HG02938 (cell line): ENCODE measurements around the gene CDC42SE1.

ENCODE experiments used
- ATAC-seq: cut with Tn5 transposase; IDR thresholded peaks from one replicate; pipeline ENCODE4 v1.9.1; 2021; ENCODE audit warnings: mild to moderate bottlenecking, moderate library complexity; ENCODE audit not compliant: unreplicated experiment

The CDC42SE1 gene

DNA sequence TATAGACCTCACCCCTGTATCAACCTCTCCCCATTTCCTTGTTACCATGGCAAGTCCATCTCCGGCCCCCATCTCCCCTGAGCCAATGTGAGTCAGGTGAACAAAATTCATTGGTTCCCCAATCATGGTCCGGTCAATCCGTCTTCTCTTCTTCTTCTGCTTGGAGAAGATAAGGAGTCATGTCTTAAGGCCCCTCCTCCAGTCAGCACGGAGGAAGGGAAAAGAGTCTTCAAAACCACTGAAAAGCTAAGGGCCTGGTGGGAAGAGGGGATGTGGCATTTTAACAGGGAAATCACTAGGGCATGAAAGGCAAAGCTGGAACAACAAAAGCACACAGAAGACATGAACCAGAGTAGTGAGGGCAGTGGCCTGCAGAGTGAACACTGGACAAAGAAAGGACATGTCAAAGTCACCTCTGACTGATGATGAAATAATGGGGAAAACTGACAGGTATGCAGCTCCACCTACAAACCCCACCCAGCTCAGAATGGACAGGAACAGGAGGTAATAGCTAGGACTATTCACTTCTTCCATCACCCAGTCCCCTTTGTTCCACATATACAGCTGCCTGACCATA lies 4.4 kb downstream of the CDC42SE1 start:
- ATAC-seq = no peak

DNA sequence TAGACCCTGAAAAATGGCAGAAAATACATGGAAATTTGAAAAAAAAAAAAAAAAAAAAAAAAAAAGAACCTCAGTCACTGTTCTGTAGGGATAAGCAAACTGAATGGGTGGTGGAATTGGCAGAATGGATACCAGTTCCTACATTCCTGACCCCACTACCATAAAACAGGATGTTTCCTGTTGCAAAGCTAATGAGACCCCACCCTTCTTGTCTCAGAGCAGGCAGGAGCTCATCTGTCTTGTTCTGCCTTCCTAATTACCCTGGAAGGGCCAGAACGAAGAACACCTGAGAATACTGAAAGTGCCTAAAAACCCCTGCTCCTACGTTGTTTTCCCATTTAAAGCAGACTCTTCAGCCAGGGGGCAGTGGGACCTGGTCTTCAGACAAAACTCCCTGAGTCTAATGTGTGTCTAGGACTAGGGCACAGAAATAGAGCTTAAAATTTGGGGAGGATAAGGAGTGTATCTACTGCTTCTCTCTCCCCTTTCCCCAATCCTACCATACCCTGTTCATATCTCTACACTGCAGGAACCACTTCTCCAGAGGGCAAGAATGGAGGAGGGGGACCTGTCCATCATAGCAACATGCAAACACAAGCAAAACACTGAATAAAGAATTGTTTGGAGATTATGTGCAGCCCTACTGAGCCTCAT lies 7.9 kb downstream of the CDC42SE1 start:
- ATAC-seq = no peak

DNA sequence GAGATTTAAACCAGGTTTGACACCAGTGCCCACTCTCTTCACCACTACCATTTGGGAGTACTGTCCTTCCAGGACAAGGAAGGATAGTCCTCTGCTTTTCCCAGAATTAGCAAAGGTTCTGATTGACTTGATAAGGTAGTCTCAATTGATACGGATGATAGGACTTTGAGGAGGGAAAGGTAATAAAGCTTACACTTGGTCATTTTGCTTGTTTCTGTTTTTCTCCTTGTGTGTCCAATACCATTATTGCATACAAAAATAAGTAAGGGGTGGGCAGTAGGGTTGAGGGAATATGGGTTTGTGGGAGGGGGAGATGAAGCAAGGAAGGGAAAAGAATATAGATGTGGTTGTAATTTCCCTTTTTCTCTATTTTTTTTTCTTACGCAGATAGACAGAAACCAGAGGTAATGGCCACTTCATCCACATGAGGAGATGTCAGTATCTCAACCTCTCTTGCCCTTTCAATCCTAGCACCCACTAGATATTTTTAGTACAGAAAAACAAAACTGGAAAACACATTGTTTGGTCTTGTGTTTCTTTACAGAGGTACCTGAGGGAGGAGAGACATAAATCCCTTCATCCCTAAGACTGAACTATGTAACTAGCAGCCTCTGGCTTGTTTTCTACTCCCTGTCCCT lies 9.3 kb downstream of the CDC42SE1 start:
- no peak for ATAC-seq

DNA sequence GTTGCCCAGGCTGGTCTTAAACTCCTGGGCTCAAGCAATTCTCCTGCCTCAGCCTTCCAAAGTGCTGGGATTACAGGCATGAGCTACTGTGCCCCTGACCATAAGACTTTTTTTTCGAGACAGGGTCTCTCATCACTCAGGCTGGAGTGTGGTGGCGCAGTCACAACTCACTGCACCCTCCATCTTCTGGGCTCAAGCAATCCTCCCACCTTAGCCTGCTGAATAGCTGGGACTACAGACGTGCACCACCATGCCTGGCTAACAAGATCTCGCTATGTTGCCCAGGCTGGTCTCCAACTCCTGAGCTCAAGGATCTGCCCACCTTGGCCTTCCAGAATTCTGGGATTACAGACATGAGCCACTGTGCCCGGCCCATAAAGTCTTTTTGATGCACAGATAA lies 10.0 kb downstream of the CDC42SE1 start:
- ATAC-seq = no peak

DNA sequence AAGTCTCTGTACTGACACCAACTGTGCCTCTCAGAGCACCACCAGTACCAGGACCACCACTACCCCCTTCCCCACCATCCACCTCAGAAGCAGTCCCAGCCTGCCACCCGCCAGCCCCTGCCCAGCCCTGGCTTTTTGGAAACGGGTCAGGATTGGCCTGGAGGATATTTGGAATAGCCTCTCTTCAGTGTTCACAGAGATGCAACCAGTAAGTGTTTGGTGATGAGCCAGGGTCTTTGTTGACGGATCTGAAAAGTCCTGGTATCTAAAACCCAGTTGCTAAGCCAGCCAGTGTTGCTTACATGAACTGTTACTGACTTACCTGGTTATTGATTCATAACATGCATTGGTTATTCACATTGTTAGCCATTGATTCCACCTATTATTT lies 10.8 kb downstream of the CDC42SE1 start:
- ATAC-seq = no peak

DNA sequence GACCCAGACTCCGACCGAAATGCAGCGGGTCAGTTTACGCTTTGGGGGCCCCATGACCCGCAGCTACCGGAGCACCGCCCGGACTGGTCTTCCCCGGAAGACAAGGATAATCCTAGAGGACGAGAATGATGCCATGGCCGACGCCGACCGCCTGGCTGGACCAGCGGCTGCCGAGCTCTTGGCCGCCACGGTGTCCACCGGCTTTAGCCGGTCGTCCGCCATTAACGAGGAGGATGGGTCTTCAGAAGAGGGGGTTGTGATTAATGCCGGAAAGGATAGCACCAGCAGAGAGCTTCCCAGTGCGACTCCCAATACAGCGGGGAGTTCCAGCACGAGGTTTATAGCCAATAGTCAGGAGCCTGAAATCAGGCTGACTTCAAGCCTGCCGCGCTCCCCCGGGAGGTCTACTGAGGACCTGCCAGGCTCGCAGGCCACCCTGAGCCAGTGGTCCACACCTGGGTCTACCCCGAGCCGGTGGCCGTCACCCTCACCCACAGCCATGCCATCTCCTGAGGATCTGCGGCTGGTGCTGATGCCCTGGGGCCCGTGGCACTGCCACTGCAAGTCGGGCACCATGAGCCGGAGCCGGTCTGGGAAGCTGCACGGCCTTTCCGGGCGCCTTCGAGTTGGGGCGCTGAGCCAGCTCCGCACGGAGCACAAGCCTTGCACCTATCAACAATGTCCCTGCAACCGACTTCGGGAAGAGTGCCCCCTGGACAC lies 11.3 kb downstream of the CDC42SE1 start:
- peak; percentile 56 for ATAC-seq

DNA sequence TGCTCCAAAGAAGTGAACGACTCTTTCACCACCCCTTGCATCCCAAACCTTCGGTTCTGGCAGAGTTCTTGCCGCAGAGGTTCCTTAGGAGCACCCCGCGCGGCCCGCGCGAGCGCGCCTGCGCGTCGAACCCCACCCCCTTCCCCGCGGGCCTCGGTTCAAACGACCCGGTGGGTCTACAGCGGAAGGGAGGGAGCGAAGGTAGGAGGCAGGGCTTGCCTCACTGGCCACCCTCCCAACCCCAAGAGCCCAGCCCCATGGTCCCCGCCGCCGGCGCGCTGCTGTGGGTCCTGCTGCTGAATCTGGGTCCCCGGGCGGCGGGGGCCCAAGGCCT lies 11.9 kb downstream of the CDC42SE1 start, which contains the start of gene C1orf56:
TSS of gene C1orf56 (plus strand) at position 161 of the 334 bp plus-strand sequence. CDS start at position 258, 97 bp downstream.
- no peak for ATAC-seq

DNA sequence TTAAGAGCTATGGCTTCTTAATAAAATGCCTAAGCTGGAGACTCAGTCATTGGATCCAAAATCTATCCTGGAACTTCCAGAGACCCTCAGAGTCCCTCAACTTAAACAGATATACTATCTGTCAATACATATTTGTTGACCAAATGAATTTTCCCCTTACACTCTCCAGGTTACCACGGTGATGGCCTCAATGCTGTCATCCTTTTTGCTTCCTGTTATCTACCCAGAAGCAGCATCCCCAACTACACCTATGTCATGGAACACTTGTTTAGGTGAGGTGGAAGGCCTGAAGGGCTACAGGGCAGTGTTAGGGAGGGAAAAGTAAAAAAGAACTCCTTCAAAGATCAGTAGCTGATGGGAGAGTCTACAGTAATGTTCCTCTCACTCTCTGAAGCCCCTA lies 16.3 kb downstream of the CDC42SE1 start:
- no peak for ATAC-seq

DNA sequence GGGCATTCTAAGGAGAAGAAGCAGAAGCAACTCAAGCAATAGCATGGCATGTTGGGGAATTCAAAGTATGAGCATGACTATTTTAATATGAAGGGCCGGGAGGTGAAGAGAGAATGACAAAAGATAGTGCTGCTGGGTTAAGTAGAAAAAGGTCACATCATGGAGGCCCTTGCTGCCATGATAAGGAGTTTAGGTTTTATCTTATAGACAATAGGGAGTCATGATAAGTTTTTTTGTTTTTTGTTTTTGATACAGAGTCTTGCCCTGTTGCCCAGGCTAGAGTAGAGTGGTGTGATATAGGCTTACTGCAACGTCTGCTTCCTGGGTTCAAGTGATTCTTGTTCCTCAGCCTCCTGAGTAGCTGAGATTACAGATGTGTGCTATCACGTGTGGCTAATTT lies 19.9 kb downstream of the CDC42SE1 start:
- ATAC-seq = no peak

DNA sequence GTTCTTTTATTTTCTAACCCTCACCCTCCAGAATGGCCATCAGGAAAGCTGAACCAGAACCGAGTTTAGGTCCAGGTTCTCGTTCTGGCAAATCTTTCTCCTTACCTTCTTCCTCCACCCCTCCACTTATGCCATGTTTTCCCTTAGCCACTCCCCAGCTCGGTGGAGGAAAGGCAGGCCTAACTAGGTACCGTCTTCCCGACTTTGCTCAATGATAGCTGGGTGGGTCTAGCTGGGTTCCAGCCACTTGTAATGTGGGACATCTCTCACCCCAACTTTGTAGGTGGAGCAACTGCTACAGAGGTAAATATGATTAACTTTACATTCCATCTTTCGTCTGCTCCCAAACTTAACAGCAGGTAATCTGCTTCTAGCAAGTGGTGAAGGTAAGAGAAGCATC lies 22.4 kb downstream of the CDC42SE1 start:
- ATAC-seq = no peak

DNA sequence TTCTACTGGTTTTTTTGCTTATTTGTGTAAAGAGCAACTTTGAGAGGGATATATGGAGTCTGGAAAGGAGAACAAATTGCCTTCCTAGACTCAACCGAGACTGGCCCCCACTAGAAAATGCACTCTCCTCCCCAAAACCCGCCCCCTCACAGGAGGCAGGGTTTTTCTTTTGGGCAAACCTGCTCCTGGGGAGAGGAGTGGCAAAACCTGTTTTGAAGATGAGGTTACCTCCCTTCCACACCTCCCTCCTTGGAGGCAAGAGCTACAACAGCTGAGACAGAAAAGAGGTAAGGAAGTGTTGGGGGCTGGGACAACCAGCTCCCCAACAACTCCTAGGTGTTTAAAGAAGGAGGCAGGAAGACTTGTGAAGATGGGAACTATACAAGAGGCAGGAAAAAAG lies 23.1 kb downstream of the CDC42SE1 start, which contains the start of gene BNIPL:
TSS of gene BNIPL (plus strand) at position 231 of the 400 bp plus-strand sequence. CDS start at position 371, 140 bp downstream.
- no peak for ATAC-seq

DNA sequence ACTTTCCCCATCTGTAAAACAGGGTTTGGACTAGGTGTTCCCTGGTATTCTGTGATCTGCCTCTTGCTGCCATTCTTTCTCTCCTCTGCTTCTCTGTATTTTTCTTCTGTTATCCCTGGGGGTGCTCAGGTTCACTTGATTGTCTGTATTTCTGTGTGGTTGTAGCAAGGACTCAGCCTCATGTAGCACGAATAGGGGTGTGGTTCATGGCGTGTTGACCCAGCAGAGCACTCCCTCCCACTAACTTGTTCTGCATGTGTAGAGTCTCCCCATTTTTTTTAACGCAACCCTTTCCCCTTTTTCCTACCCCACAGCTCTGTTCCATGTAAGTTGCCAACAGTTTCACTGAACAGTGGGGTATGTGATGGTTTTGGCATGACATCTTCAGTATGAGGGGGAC lies 24.3 kb downstream of the CDC42SE1 start:
- ATAC-seq = no peak

DNA sequence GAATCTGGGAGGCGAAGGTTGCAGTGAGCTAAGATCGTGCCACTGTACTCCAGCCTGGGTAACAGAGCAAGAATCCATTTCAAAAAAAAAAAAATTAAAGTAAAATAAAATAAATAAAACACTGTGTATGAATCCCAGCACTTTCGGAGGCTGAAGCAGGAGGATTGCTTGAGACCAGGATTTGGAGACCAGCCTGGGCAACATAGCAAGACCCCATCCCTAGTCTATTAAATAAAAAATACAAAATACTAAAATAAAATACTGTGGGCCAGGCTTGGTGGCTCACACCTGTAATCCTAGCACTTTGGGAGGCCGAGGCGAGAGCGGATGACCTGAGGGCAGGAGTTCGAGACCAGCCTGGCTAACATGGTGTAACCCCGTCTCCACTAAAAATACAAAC lies 27.3 kb downstream of the CDC42SE1 start:
- ATAC-seq = no peak

DNA sequence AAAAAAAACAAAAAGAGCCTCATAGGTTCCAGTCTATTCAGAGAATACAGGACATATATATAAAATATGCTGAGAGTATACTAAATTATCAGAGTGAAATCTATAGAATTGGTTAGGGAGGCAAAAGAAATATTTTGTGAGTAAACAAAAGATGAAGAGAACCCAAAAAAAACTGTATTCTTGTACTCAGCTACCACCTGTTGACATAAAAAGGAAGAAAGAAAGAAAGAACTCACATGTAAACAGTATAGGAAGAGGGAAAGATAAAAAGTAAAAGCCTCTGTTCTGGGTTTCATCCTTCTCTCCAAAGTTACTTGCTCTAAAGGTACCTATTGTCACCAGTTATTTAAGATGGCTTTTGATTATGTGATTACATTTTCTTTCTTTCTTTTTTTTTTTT lies 33.0 kb downstream of the CDC42SE1 start:
- no peak for ATAC-seq

DNA sequence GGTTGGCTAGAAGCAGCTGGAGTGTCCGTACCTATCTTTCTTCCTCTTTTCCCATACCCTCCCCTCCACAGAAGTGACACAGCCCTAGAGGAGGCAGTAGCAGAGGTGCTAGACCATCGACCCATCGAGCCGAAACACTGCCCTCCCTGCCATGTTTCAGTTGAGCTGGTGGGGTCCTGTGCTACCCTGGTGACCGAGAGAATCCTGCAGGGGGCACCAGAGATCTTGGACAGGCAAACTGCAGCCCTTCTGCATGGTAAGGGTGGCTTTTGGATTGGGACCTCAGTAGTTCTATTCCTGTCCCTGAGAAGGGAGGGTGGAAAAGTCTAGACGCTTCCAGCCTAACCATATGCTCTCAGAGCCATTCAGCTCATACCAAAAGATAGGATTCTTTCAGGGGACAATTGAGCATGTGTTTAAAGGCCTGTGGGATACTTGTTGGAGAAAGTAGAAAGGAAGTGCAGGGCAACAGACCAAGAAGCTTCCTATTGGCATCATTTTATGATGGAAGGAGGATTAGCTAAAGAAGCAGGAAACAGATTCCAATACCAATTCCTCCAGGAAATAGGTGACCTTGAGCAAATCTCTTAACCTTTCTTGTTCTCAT lies 34.8 kb downstream of the CDC42SE1 start:
- ATAC-seq = peak; percentile 58

DNA sequence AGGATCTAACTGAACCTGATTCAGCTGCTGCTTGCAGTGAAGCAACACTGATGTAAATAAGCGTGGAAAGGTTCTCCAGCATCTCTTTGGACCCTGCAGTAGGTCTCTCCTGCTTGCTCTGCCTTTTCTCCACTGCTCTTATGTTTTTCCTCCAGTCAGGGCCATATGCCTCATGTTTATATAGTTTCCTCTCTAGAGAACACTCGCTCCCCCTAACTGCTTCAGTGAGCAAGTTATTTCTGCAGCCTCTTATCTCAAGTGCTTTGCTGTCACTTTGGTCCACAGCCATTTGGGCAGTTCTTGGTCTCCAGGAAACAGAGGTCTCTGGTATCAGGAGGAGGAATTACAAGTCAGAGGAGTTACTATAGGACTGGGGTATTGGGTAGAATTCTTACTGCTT lies 45.9 kb downstream of the CDC42SE1 start:
- no peak for ATAC-seq

DNA sequence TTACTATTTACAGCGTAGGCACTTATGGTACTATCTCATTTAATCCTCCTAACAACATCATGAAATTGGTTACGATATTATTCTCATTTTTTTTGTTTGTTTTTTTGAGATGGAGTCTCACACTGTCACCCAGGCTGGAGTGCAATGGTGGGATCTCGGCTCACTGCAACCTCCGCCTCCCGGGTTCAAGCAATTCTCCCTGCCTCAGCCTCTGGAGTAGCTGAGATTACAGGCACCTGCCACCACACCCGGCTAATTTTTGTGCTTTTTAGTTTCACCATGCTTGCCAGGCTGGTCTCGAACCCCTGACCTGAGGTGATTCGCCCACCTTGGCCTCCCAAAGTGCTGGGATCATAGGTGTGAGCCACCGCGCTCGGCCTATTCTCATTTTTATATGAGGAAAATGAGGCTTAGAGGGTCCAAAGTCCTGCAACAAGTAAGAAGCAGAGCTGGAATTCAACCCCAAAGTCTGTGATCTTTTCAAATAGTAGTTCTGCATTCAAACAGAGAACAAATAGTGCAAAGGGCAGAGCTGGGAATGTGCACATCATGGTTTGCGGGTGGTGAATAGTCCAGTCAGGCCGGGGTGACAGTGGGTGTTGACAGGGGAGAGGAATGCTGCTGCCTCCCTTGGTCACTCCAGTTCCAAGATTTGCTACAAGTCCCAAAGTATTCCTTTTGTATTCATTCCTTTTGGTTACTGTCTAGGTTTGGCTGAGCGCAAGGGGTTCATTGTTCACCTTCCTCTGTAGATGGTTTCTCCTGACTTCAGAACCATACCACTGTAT lies 46.5 kb downstream of the CDC42SE1 start:
- no peak for ATAC-seq

DNA sequence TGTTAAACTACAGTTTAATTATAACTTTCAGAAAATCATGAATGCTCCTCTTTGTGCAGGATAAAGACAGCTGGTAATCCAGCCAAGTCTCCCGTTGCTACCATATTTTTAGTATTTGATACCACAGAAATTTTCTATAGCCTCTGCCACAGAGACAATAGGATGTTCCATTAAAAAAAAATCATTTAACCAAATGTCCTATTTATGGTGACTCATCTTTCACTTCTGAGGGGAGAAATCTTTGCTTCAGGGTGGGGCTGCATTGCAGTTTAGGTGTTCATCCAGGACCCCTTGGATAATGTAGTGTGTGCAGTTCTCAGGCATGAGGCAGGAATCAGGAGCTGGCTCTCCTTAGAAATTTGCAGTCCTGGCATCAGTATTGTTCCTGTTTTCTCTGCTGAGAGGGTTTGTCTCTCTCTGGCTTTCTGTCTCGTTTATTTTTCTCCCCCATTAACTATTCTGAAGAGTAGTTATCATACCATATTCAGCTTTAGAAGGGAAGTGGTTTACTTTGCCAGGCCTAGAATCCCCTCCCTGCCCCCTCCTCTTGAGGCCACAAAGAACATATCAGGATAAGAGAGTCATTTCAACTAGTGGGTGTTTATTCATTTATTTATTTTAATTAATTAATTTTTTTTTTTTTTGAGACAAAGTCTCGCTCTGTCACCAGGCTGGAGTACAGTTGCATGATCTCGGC lies 48.1 kb downstream of the CDC42SE1 start:
- no peak for ATAC-seq

DNA sequence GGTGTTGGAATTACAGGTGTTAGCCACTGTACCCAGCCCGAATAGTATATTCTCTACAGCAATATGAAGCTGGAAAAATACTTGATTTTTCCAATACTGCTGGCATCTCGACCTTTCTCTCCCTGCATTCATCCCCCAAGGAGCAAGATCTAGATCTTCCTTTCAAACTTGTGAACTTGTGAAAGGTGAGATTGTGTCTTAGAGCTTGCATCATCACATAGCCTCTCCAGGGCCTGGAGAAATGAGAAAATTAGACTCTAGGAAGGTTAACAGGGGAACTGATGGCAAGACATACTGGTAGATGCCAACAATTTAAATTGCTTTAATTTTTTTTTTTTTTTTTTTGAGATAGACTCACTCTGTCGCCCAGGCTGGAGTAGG lies 49.1 kb downstream of the CDC42SE1 start:
- no peak for ATAC-seq
